ENCODE results near the gene LPO.

The LPO gene

GRCh38 chr17:58253082-58253481, 14.7 kb downstream of the LPO start:
- intact Hi-C loops (cut with DNase I): no loop called here
- no peak for DNase-seq

GRCh38 chr17:58254803-58255202, 16.4 kb downstream of the LPO start:
- DNase-seq: no peak
- intact Hi-C loops (cut with DNase I): no loop called here

GRCh38 chr17:58262149-58262548, 23.8 kb downstream of the LPO start:
- intact Hi-C loops (cut with DNase I): no loop called here
- DNase-seq: peak in 1 of 10 donors; percentile 43

- DNase-seq: no peak
- intact Hi-C loops (cut with DNase I): no loop called here
Measured at GRCh38 chr17:58263773-58264172, 25.4 kb downstream of the LPO start.

- intact Hi-C loops (cut with DNase I): no loop called here
Measured at GRCh38 chr17:58264407-58265103, 26.2 kb downstream of the LPO start.

GRCh38 chr17:58265271-58265670, 26.9 kb downstream of the LPO start:
- intact Hi-C loops (cut with DNase I): no loop called here
- DNase-seq: no peak

More at GRCh38 chr17:58264407-58265103, 26.2 kb downstream of the LPO start:
- no peak for DNase-seq

GRCh38 chr17:58265902-58266875, 27.8 kb downstream of the LPO start:
- peak in 1 of 10 donors; percentile 34 for DNase-seq
- intact Hi-C loops (cut with DNase I): no loop called here

- peak in 2 of 10 donors; percentile 66 to 69 for DNase-seq
- intact Hi-C loops (cut with DNase I): no loop called here
Measured at GRCh38 chr17:58267347-58268324, 29.3 kb downstream of the LPO start.

- intact Hi-C loops (cut with DNase I): no loop called here
- peak in 1 of 10 donors; percentile 27 for DNase-seq
Measured at GRCh38 chr17:58268326-58268725, 29.9 kb downstream of the LPO start.

- intact Hi-C loops (cut with DNase I): no loop called here
- DNase-seq: peak in 1 of 10 donors; percentile 35
Measured at GRCh38 chr17:58268774-58269556, 30.6 kb downstream of the LPO start.

GRCh38 chr17:58269557-58270291, 31.3 kb downstream of the LPO start:
- intact Hi-C loops (cut with DNase I): no loop called here
- peak in 2 of 10 donors; percentile 50 to 75 for DNase-seq

GRCh38 chr17:58270476-58271215, 32.3 kb downstream of the LPO start:
- intact Hi-C loops (cut with DNase I): no loop called here

GRCh38 chr17:58271216-58271931, 33.0 kb downstream of the LPO start:
- intact Hi-C loops (cut with DNase I): no loop called here
- no peak for DNase-seq

More at GRCh38 chr17:58270476-58271215, 32.3 kb downstream of the LPO start:
- no peak for DNase-seq

GRCh38 chr17:58272367-58273280, 34.2 kb downstream of the LPO start:
- intact Hi-C loops (cut with DNase I): no loop called here
- DNase-seq: peak in 2 of 10 donors; percentile 28 to 62

GRCh38 chr17:58273453-58274104, 35.2 kb downstream of the LPO start:
- peak in 2 of 10 donors; percentile 26 to 47 for DNase-seq
- intact Hi-C loops (cut with DNase I): no loop called here

- intact Hi-C loops (cut with DNase I): no loop called here
- DNase-seq: peak in 2 of 10 donors; percentile 25 to 77
Measured at GRCh38 chr17:58275417-58275816, 37.0 kb downstream of the LPO start.
